ENCODE measurements around the gene NME5.

The NME5 gene

GRCh38 chr5:138138949-138139780 lies at the start of gene NME5:
NME5 (minus strand) TSS chr5:138139428; CDS start chr5:138138780, 648 bp downstream.
- Histone ChIP-seq H3K4me3 (ENCODE audit: low read depth, low read length) (peak within 1 kb of the TSS; percentile 77), H3K9me3 (ENCODE audit: control insufficient read depth, insufficient read depth, low read length) (no peaks in the 10 kb centered on the region), H3K36me3 (ENCODE audit: control insufficient read depth, insufficient read depth, low read length) (no peaks in the 10 kb centered on the region), H3K27me3 (ENCODE audit: control insufficient read depth, insufficient read depth, low read length) (no peaks in the 10 kb centered on the region), H3K4me1 (ENCODE audit: control insufficient read depth, insufficient read depth, low read length) (peaks cover 3% of the 10 kb centered on the region; the same call in 1 of the 2 replicates), H3K27ac (ENCODE audit: low read depth, low read length) (no peak within 1 kb of the TSS), H3K9ac (ENCODE audit: low read depth, low read length) (no peak within 1 kb of the TSS)

GRCh38 chr5:138188626-138189025 lies 49.4 kb upstream of the NME5 start:
- no peaks in the 10 kb centered on the region for H3K4me1 ChIP-seq (ENCODE audit: control insufficient read depth, insufficient read depth, low read length)
- no peak overlapping the region for H3K9ac ChIP-seq (ENCODE audit: low read depth, low read length)
- H3K36me3 ChIP-seq (ENCODE audit: control insufficient read depth, insufficient read depth, low read length): peaks cover 94% of the 10 kb centered on the region
- no peak overlapping the region for H3K4me3 ChIP-seq (ENCODE audit: low read depth, low read length)
- no peaks in the 10 kb centered on the region for H3K27me3 ChIP-seq (ENCODE audit: control insufficient read depth, insufficient read depth, low read length)
- no peaks in the 10 kb centered on the region for H3K9me3 ChIP-seq (ENCODE audit: control insufficient read depth, insufficient read depth, low read length)
- H3K27ac ChIP-seq (ENCODE audit: low read depth, low read length): no peak overlapping the region

GRCh38 chr5:138186002-138186447 lies 46.8 kb upstream of the NME5 start:
- no peaks in the 10 kb centered on the region for H3K4me1 ChIP-seq (ENCODE audit: control insufficient read depth, insufficient read depth, low read length)
- H3K9me3 ChIP-seq (ENCODE audit: control insufficient read depth, insufficient read depth, low read length): no peaks in the 10 kb centered on the region
- H3K9ac ChIP-seq (ENCODE audit: low read depth, low read length): no peak overlapping the region
- peaks cover 98% of the 10 kb centered on the region for H3K36me3 ChIP-seq (ENCODE audit: control insufficient read depth, insufficient read depth, low read length)
- H3K27ac ChIP-seq (ENCODE audit: low read depth, low read length): no peak overlapping the region
- no peak overlapping the region for H3K4me3 ChIP-seq (ENCODE audit: low read depth, low read length)
- no peaks in the 10 kb centered on the region for H3K27me3 ChIP-seq (ENCODE audit: control insufficient read depth, insufficient read depth, low read length)

- 0 out of 2 replicates have a peak, but pooled peaks cover 3% of the 10 kb centered on the region for H3K4me1 ChIP-seq (ENCODE audit: control insufficient read depth, insufficient read depth, low read length)
- H3K27ac ChIP-seq (ENCODE audit: low read depth, low read length): no peak overlapping the region
- no peaks in the 10 kb centered on the region for H3K9me3 ChIP-seq (ENCODE audit: control insufficient read depth, insufficient read depth, low read length)
- H3K9ac ChIP-seq (ENCODE audit: low read depth, low read length): no peak overlapping the region
- no peaks in the 10 kb centered on the region for H3K27me3 ChIP-seq (ENCODE audit: control insufficient read depth, insufficient read depth, low read length)
- peaks cover 69% of the 10 kb centered on the region for H3K36me3 ChIP-seq (ENCODE audit: control insufficient read depth, insufficient read depth, low read length)
- no peak overlapping the region for H3K4me3 ChIP-seq (ENCODE audit: low read depth, low read length)
These were observed 43.6 kb upstream of the NME5 start for GRCh38 chr5:138182808-138183207.

GRCh38 chr5:138180841-138181240 lies 41.6 kb upstream of the NME5 start:
- Histone ChIP-seq H3K4me3 (ENCODE audit: low read depth, low read length) (no peak overlapping the region), H3K4me1 (ENCODE audit: control insufficient read depth, insufficient read depth, low read length) (0 out of 2 replicates have a peak, but pooled peaks cover 3% of the 10 kb centered on the region), H3K27ac (ENCODE audit: low read depth, low read length) (no peak overlapping the region), H3K27me3 (ENCODE audit: control insufficient read depth, insufficient read depth, low read length) (no peaks in the 10 kb centered on the region), H3K9ac (ENCODE audit: low read depth, low read length) (no peak overlapping the region), H3K36me3 (ENCODE audit: control insufficient read depth, insufficient read depth, low read length) (peaks cover 60% of the 10 kb centered on the region), H3K9me3 (ENCODE audit: control insufficient read depth, insufficient read depth, low read length) (no peaks in the 10 kb centered on the region)

- Histone ChIP-seq H3K4me3 (ENCODE audit: low read depth, low read length) (peak overlapping the region; percentile 87), H3K9me3 (ENCODE audit: control insufficient read depth, insufficient read depth, low read length) (no peaks in the 10 kb centered on the region), H3K27ac (ENCODE audit: low read depth, low read length) (no peak overlapping the region), H3K27me3 (ENCODE audit: control insufficient read depth, insufficient read depth, low read length) (no peaks in the 10 kb centered on the region), H3K4me1 (ENCODE audit: control insufficient read depth, insufficient read depth, low read length) (0 out of 2 replicates have a peak, but pooled peaks cover 3% of the 10 kb centered on the region), H3K9ac (ENCODE audit: low read depth, low read length) (0 out of 2 replicates have a peak overlapping the region, but pooled peaks have one; percentile 88), H3K36me3 (ENCODE audit: control insufficient read depth, insufficient read depth, low read length) (peaks cover 60% of the 10 kb centered on the region)
These were observed 41.1 kb upstream of the NME5 start for GRCh38 chr5:138180183-138180782.

GRCh38 chr5:138179277-138179857 lies 40.1 kb upstream of the NME5 start:
- Histone ChIP-seq H3K36me3 (ENCODE audit: control insufficient read depth, insufficient read depth, low read length) (peaks cover 60% of the 10 kb centered on the region), H3K4me1 (ENCODE audit: control insufficient read depth, insufficient read depth, low read length) (0 out of 2 replicates have a peak, but pooled peaks cover 3% of the 10 kb centered on the region), H3K4me3 (ENCODE audit: low read depth, low read length) (peak overlapping the region; percentile 87), H3K27ac (ENCODE audit: low read depth, low read length) (peak overlapping the region; percentile 92), H3K9ac (ENCODE audit: low read depth, low read length) (peak overlapping the region; percentile 88), H3K9me3 (ENCODE audit: control insufficient read depth, insufficient read depth, low read length) (no peaks in the 10 kb centered on the region), H3K27me3 (ENCODE audit: control insufficient read depth, insufficient read depth, low read length) (no peaks in the 10 kb centered on the region)

- Histone ChIP-seq H3K36me3 (ENCODE audit: control insufficient read depth, insufficient read depth, low read length) (peaks cover 60% of the 10 kb centered on the region), H3K27me3 (ENCODE audit: control insufficient read depth, insufficient read depth, low read length) (no peaks in the 10 kb centered on the region), H3K9me3 (ENCODE audit: control insufficient read depth, insufficient read depth, low read length) (no peaks in the 10 kb centered on the region), H3K27ac (ENCODE audit: low read depth, low read length) (peak within 1 kb of the TSS; percentile 92), H3K4me1 (ENCODE audit: control insufficient read depth, insufficient read depth, low read length) (0 out of 2 replicates have a peak, but pooled peaks cover 3% of the 10 kb centered on the region), H3K4me3 (ENCODE audit: low read depth, low read length) (peak within 1 kb of the TSS; percentile 87), H3K9ac (ENCODE audit: low read depth, low read length) (peak within 1 kb of the TSS; percentile 88)
These were observed 39.5 kb upstream of the NME5 start, which contains the start of the genes BRD8 and KIF20A for GRCh38 chr5:138178516-138179276. BRD8 (minus strand) TSS chr5:138178630; CDS start chr5:138178614, 16 bp downstream. KIF20A (plus strand) TSS chr5:138179112; CDS start chr5:138179681, 569 bp downstream.

GRCh38 chr5:138177941-138178515 lies 38.8 kb upstream of the NME5 start:
- H3K36me3 ChIP-seq (ENCODE audit: control insufficient read depth, insufficient read depth, low read length): peaks cover 60% of the 10 kb centered on the region
- H3K9ac ChIP-seq (ENCODE audit: low read depth, low read length): peak overlapping the region; percentile 85
- no peaks in the 10 kb centered on the region for H3K27me3 ChIP-seq (ENCODE audit: control insufficient read depth, insufficient read depth, low read length)
- 0 out of 2 replicates have a peak, but pooled peaks cover 3% of the 10 kb centered on the region for H3K4me1 ChIP-seq (ENCODE audit: control insufficient read depth, insufficient read depth, low read length)
- peak overlapping the region; percentile 92 for H3K27ac ChIP-seq (ENCODE audit: low read depth, low read length)
- no peaks in the 10 kb centered on the region for H3K9me3 ChIP-seq (ENCODE audit: control insufficient read depth, insufficient read depth, low read length)
- peak overlapping the region; percentile 87 for H3K4me3 ChIP-seq (ENCODE audit: low read depth, low read length)

- H3K36me3 ChIP-seq (ENCODE audit: control insufficient read depth, insufficient read depth, low read length): peaks cover 99% of the 10 kb centered on the region
- no peak overlapping the region for H3K4me3 ChIP-seq (ENCODE audit: low read depth, low read length)
- H3K27ac ChIP-seq (ENCODE audit: low read depth, low read length): no peak overlapping the region
- no peaks in the 10 kb centered on the region for H3K9me3 ChIP-seq (ENCODE audit: control insufficient read depth, insufficient read depth, low read length)
- no peaks in the 10 kb centered on the region for H3K4me1 ChIP-seq (ENCODE audit: control insufficient read depth, insufficient read depth, low read length)
- H3K9ac ChIP-seq (ENCODE audit: low read depth, low read length): no peak overlapping the region
- H3K27me3 ChIP-seq (ENCODE audit: control insufficient read depth, insufficient read depth, low read length): no peaks in the 10 kb centered on the region
These were observed 31.1 kb upstream of the NME5 start for GRCh38 chr5:138170299-138170698.
